ENCODE results near the gene IMMP2L. TPM values are rescaled to one million over a fixed set of nuclear protein-coding genes. Genes with fewer than 3 reads are reported as not detected.

IMMP2L gene
- total RNA-seq, 4 donors from 2014 or later, result 12.0 to 22.2 (median 17.5) TPM

GRCh38 chr7:110698576-110698975 is 863.7 kb downstream of the IMMP2L start:
- Histone ChIP-seq H3K9me3 (no peaks in the 10 kb centered on the region), H3K27me3 (no peaks in the 10 kb centered on the region), H3K4me3 (no peak overlapping the region), H3K27ac (replicated peaks in 1 of 4) (no peak overlapping the region), H3K4me1 (no peaks in the 10 kb centered on the region), H3K36me3 (no peaks in the 10 kb centered on the region)
- WGBS, result 73% methylated on average over 3 of the region's 3 CpGs
- TF ChIP-seq CTCF (IDR thresholded peaks at IDR 0.05) (no peak), POLR2AphosphoS5 (IDR thresholded peaks at IDR 0.05) (no peak), EP300 (IDR thresholded peaks at IDR 0.05) (no peak), POLR2A (IDR thresholded peaks at IDR 0.05; ENCODE audit: low read depth) (no peak)
- intact Hi-C loops (cut with DNase I), result no loop called here
- DNase-seq (ENCODE audit: extremely low spot score), result no peak

GRCh38 chr7:110693344-110693743 is 868.9 kb downstream of the IMMP2L start:
- H3K36me3 ChIP-seq, result no peaks in the 10 kb centered on the region
- no peaks in the 10 kb centered on the region for H3K9me3 ChIP-seq
- H3K27ac ChIP-seq (replicated peaks in 1 of 4), result no peak overlapping the region
- H3K4me1 ChIP-seq, result no peaks in the 10 kb centered on the region
- DNase-seq (ENCODE audit: extremely low spot score), result no peak
- no peaks in the 10 kb centered on the region for H3K27me3 ChIP-seq
- intact Hi-C loops (cut with DNase I), result no loop called here
- TF ChIP-seq EP300 (IDR thresholded peaks at IDR 0.05) (no peak), POLR2AphosphoS5 (IDR thresholded peaks at IDR 0.05) (no peak), POLR2A (IDR thresholded peaks at IDR 0.05; ENCODE audit: low read depth) (no peak), CTCF (IDR thresholded peaks at IDR 0.05) (no peak)
- no peak overlapping the region for H3K4me3 ChIP-seq

GRCh38 chr7:110688908-110689307 is 873.4 kb downstream of the IMMP2L start:
- TF ChIP-seq CTCF (IDR thresholded peaks at IDR 0.05) (no peak), POLR2AphosphoS5 (IDR thresholded peaks at IDR 0.05) (no peak), POLR2A (IDR thresholded peaks at IDR 0.05; ENCODE audit: low read depth) (no peak), EP300 (IDR thresholded peaks at IDR 0.05) (no peak)
- no peaks in the 10 kb centered on the region for H3K9me3 ChIP-seq
- 80% methylated on average over 2 of the region's 2 CpGs for WGBS
- intact Hi-C loops (cut with DNase I), result no loop called here
- no peaks in the 10 kb centered on the region for H3K27me3 ChIP-seq
- no peaks in the 10 kb centered on the region for H3K36me3 ChIP-seq
- H3K4me1 ChIP-seq, result peaks cover 0 to 15% (median 5%) of the 10 kb centered on the region in 4 donors
- no peak for DNase-seq (ENCODE audit: extremely low spot score)
- H3K4me3 ChIP-seq, result no peak overlapping the region
- no peak overlapping the region for H3K27ac ChIP-seq (replicated peaks in 1 of 4)

- no peak for DNase-seq (ENCODE audit: extremely low spot score)
- no peak overlapping the region for H3K4me3 ChIP-seq
- intact Hi-C loops (cut with DNase I), result no loop called here
- no peak overlapping the region for H3K27ac ChIP-seq (replicated peaks in 1 of 4)
- peaks cover 0 to 15% (median 5%) of the 10 kb centered on the region in 4 donors for H3K4me1 ChIP-seq
- H3K27me3 ChIP-seq, result no peaks in the 10 kb centered on the region
- no peak for TF ChIP-seq EP300 (IDR thresholded peaks at IDR 0.05)
- no peaks in the 10 kb centered on the region for H3K36me3 ChIP-seq
- no peaks in the 10 kb centered on the region for H3K9me3 ChIP-seq
Measured at GRCh38 chr7:110685899-110686298, 876.4 kb downstream of the IMMP2L start.

GRCh38 chr7:110681941-110682340 is 880.4 kb downstream of the IMMP2L start:
- H3K4me3 ChIP-seq, result no peak overlapping the region
- H3K36me3 ChIP-seq, result no peaks in the 10 kb centered on the region
- peaks cover 0 to 15% (median 5%) of the 10 kb centered on the region in 4 donors for H3K4me1 ChIP-seq
- TF ChIP-seq EP300 (IDR thresholded peaks at IDR 0.05), result no peak
- TF ChIP-seq POLR2AphosphoS5 (IDR thresholded peaks at IDR 0.05), result no peak
- no peak for TF ChIP-seq CTCF (IDR thresholded peaks at IDR 0.05)
- no peaks in the 10 kb centered on the region for H3K27me3 ChIP-seq
- WGBS, result 97% methylated on average over 1 of the region's 1 CpG
- intact Hi-C loops (cut with DNase I), result no loop called here
- H3K9me3 ChIP-seq, result no peaks in the 10 kb centered on the region
- no peak overlapping the region for H3K27ac ChIP-seq (replicated peaks in 1 of 4)
- no peak for DNase-seq (ENCODE audit: extremely low spot score)

Measured in esophagus muscularis mucosa (tissue), 4 donors.